GM12878 (cell line): ENCODE results near the gene ITGA1. TPM values are rescaled to one million over a fixed set of nuclear protein-coding genes. Genes with fewer than 3 reads are reported as not detected.

Experiments used
- ATAC-seq: fragments of 200-7000 bp; cut with Tn5 transposase; 3 replicates; pipeline ENCODE4 v1.9.1; 2020; ENCODE audit warnings: mild to moderate bottlenecking, moderate library complexity
- BruUV-seq: library from RNA; stranded (reverse); fragments of 400-500 nt; replicated peaks from 2 replicates; lab custom pipeline; 2021; lab: Mats Ljungman, UMichigan
- CTCF ChIA-PET: fragments of 300-600 bp; sonication (Branson Sonifier 250); formaldehyde crosslinking; extraction: SDS; loops from one replicate; lab custom pipeline; 2021; ENCODE audit warnings: inconsistent platforms; lab: Yijun Ruan, JAX
- POLR2A ChIA-PET: fragments of 350-600 bp; formaldehyde crosslinking; extraction: SDS; loops from one replicate; lab custom pipeline; 2021; ENCODE audit warnings: inconsistent platforms; lab: Charles Lee
- RAD21 ChIA-PET: fragments of 300-600 bp; sonication (Branson Sonifier 250); formaldehyde crosslinking; loops from one replicate; lab custom pipeline; 2023; ENCODE audit warnings: antibody characterized with exemption; ENCODE audit not compliant: unreplicated experiment; lab: Charles Lee
- SMC1A ChIA-PET: fragments of 300-600 bp; sonication (Branson Sonifier 250); formaldehyde crosslinking; loops from one replicate; lab custom pipeline; 2023; ENCODE audit not compliant: unreplicated experiment, uncharacterized antibody; lab: Charles Lee
- DNase-seq: peaks from one replicate; pipeline ENCODE4 v3.0.0-alpha.2; 2011; ENCODE audit warnings: low read depth, low spot score
- FAIRE-seq: peaks from 3 replicates; lab custom pipeline; 2011; peaks lifted over from hg19 to GRCh38; lab: Jason Lieb, UNC
- H2AFZ ChIP-seq: 2 replicates; pipeline ENCODE4 v1.6.0; 2011; ENCODE audit warnings: low read depth, low read length, control low read depth; ENCODE audit not compliant: control insufficient read depth
- H3K27ac ChIP-seq: 2 replicates; pipeline ENCODE4 v1.5.1; 2011; ENCODE audit warnings: control low read depth; ENCODE audit not compliant: control insufficient read depth, insufficient read depth
- H3K27me3 ChIP-seq, 2 experiments: replicated peaks in 1 of 2; 2 replicates each; pipeline versions ENCODE4 v1.6.0 to v1.6.1; 2011; ENCODE audit warnings: low read length in 1 of 2; ENCODE audit not compliant: control insufficient read depth in 2 of 2, insufficient read depth in 2 of 2
- H3K36me3 ChIP-seq, 2 experiments: 2 replicates each; pipeline ENCODE4 v1.5.1; 2011; ENCODE audit warnings: low read length in 1 of 2; ENCODE audit not compliant: control insufficient read depth in 2 of 2, insufficient read depth in 2 of 2
- H3K4me1 ChIP-seq: 2 replicates; pipeline ENCODE4 v1.6.1; 2011; ENCODE audit warnings: mild to moderate bottlenecking, low read length, moderate library complexity, mixed read lengths; ENCODE audit not compliant: control insufficient read depth, insufficient read depth
- H3K4me2 ChIP-seq: 2 replicates; pipeline ENCODE4 v1.6.0; 2011; ENCODE audit warnings: control low read depth; ENCODE audit not compliant: control insufficient read depth, insufficient read depth
- H3K4me3 ChIP-seq: fragments of 200-600 bp; sonication (generic); 2 replicates; pipeline ENCODE4 v1.5.1; 2016
- H3K79me2 ChIP-seq: 2 replicates; pipeline ENCODE4 v1.6.0; 2011; ENCODE audit warnings: low read length; ENCODE audit not compliant: control insufficient read depth, insufficient read depth
- H3K9ac ChIP-seq: 2 replicates; pipeline ENCODE4 v1.8.0; 2011; ENCODE audit warnings: low read length, control low read depth, mixed read lengths; ENCODE audit not compliant: control insufficient read depth, insufficient read depth
- H3K9me3 ChIP-seq: replicated peaks from 3 replicates; pipeline ENCODE4 v1.5.1; 2011; ENCODE audit warnings: mild to moderate bottlenecking, low read length; ENCODE audit not compliant: control insufficient read depth, insufficient read depth
- H4K20me1 ChIP-seq: 2 replicates; pipeline ENCODE4 v1.6.0; 2011; ENCODE audit not compliant: control insufficient read depth, insufficient read depth
- BRCA1 ChIP-seq: IDR thresholded peaks from 2 replicates; pipeline ENCODE4 v1.6.1; 2011; ENCODE audit warnings: low read depth, low read length, improper control_type of control experiment
- CREM ChIP-seq: IDR thresholded peaks from 2 replicates; pipeline ENCODE4 v1.6.1; 2014; ENCODE audit warnings: antibody characterized with exemption, low read depth
- DPF2 ChIP-seq: fragments of 450-650 bp; IDR thresholded peaks from 2 replicates; pipeline ENCODE4 v1.6.1; 2017; ENCODE audit warnings: mild to moderate bottlenecking
- GABPA ChIP-seq: IDR thresholded peaks from 2 replicates; pipeline ENCODE4 v1.6.1; 2014; ENCODE audit warnings: antibody characterized with exemption, low read depth, mild to moderate bottlenecking, inconsistent platforms
- NFYB ChIP-seq: IDR thresholded peaks from 2 replicates; pipeline ENCODE4 v1.6.1; 2011; ENCODE audit warnings: low read depth, mild to moderate bottlenecking, low read length, improper control_type of control experiment, moderate library complexity; ENCODE audit not compliant: insufficient read depth
- RB1 ChIP-seq: fragments of 450-650 bp; formaldehyde crosslinking; IDR thresholded peaks from 2 replicates; pipeline ENCODE4 v1.6.1; 2017; ENCODE audit warnings: mild to moderate bottlenecking, borderline replicate concordance
- SP1 ChIP-seq: IDR thresholded peaks from one replicate; pipeline ENCODE4 v1.6.1; 2011; ENCODE audit warnings: low read depth, low read length
- STAT3 ChIP-seq: IDR thresholded peaks from 2 replicates; pipeline ENCODE4 v1.6.1; 2011; ENCODE audit warnings: low read depth, low read length, improper control_type of control experiment
- WGBS: methylation state at CpG from one replicate; pipeline ENCODE4 v1.1.6; 2016; ENCODE audit warnings: low lambda C conversion rate; ENCODE audit not compliant: insufficient replicate concordance, insufficient coverage; ENCODE audit errors: missing lambda C conversion rate; 5-methylcytosine and 5-hydroxymethylcytosine counted together
- in situ Hi-C: fragments of 300-500 bp; cut with MboI; formaldehyde crosslinking; loops from 9 replicates; pipeline ENCODE4 v1.14.3; 2018; ENCODE audit warnings: mixed read lengths
- intact Hi-C: fragments of 100-400 bp; cut with micrococcal nuclease; formaldehyde crosslinking; loops from one replicate; pipeline ENCODE4 v1.14.2; 2022; ENCODE audit not compliant: unreplicated experiment
- polyA plus RNA-seq, 11 experiments: library from polyadenylated mRNA; depleted of rRNA in 4 of 11; unstranded in 6 of 11; stranded (reverse) in 5 of 11; fragments of >200 nt; fragmentation: Nextera tagmentation in 4 of 11; fragmentation: Illumina TruSeq in 1 of 11; extraction: Ambion mirVana in 4 of 11; extraction: Trizol in 1 of 11; gene quantifications; 1 replicate in 1 of 11; 2 replicates in 10 of 11; pipeline versions ENCODE4 v1.2.1 to v1.2.3, GENCODE V29; 2011 to 2016; ENCODE audit warnings: inconsistent platforms in 2 of 11, missing spikeins in 2 of 11, low read depth in 1 of 11
- total RNA-seq, 4 experiments: library from RNA; depleted of rRNA in 3 of 4; stranded (reverse); fragments of >200 nt in 3 of 4; fragmentation: Illumina TruSeq in 1 of 4; extraction: Trizol in 1 of 4; gene quantifications; 2 replicates each; pipeline versions ENCODE4 v1.2.1 to v1.2.3, GENCODE V29; 2013 to 2021
- TF ChIP-seq, protein P1 (sequence below): fragments of 450-650 bp; formaldehyde crosslinking; IDR thresholded peaks from 2 replicates; pipeline ENCODE4 v1.4.0; 2022; ENCODE audit warnings: mild to moderate bottlenecking, moderate library complexity
- TF ChIP-seq, protein P2 (sequence below): fragments of 450-650 bp; IDR thresholded peaks from 2 replicates; pipeline ENCODE4 v1.6.1; 2014; ENCODE audit warnings: mild to moderate bottlenecking
- TF ChIP-seq, protein P3 (sequence below): fragments of 450-650 bp; IDR thresholded peaks from 2 replicates; pipeline ENCODE4 v1.6.1; 2017; ENCODE audit warnings: mild to moderate bottlenecking, moderate library complexity
- TF ChIP-seq, protein P4 (sequence below): IDR thresholded peaks from 2 replicates; pipeline ENCODE4 v1.6.1; 2011; ENCODE audit warnings: borderline replicate concordance, low read depth, mild to moderate bottlenecking, moderate library complexity, mixed read lengths, low read length; ENCODE audit not compliant: insufficient read depth; ENCODE audit errors: extremely low read length

Gene ITGA1
- total and polyA plus RNA-seq, 10 of the 15 experiments (the other 5 are each of a cell fraction or from before 2014, with no cell fraction given), result 0.02 to 0.56 (median 0.19) TPM

DNA sequence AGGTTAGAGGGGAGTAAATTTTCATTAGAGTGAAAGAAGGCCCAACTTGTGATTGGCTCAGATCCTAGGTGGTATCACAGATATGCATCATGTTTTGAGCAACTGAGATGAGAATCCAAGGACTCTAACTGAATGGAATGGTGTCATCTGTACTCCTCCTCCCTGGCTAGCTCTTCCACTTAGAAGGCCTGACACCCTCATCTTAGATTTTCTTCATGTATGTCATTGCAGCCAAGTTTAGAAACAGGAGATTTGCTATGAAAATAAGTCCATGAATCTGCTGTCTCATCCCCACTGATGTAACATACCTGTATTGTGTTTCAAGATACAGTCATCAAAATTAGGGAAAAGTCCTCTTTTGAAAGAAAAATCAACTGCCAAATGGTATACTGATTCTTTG, 54.4 kb downstream of the ITGA1 start (continued):
- TF ChIP-seq, protein P1, sequence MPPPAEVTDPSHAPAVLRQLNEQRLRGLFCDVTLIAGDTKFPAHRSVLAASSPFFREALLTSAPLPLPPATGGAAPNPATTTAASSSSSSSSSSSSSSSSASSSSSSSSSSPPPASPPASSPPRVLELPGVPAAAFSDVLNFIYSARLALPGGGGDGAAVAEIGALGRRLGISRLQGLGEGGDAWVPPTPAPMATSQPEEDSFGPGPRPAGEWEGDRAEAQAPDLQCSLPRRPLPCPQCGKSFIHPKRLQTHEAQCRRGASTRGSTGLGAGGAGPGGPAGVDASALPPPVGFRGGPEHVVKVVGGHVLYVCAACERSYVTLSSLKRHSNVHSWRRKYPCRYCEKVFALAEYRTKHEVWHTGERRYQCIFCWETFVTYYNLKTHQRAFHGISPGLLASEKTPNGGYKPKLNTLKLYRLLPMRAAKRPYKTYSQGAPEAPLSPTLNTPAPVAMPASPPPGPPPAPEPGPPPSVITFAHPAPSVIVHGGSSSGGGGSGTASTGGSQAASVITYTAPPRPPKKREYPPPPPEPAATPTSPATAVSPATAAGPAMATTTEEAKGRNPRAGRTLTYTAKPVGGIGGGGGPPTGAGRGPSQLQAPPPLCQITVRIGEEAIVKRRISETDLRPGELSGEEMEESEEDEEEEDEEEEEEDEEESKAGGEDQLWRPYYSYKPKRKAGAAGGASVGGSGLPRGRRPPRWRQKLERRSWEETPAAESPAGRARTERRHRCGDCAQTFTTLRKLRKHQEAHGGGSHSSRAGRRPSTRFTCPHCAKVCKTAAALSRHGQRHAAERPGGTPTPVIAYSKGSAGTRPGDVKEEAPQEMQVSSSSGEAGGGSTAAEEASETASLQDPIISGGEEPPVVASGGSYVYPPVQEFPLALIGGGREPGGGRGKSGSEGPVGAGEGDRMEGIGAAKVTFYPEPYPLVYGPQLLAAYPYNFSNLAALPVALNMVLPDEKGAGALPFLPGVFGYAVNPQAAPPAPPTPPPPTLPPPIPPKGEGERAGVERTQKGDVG, result no peak
- no peak for TF ChIP-seq NFYB
- TF ChIP-seq SP1, result no peak
- no peak for TF ChIP-seq BRCA1
- no peak for TF ChIP-seq DPF2
- no peak for TF ChIP-seq RB1

DNA sequence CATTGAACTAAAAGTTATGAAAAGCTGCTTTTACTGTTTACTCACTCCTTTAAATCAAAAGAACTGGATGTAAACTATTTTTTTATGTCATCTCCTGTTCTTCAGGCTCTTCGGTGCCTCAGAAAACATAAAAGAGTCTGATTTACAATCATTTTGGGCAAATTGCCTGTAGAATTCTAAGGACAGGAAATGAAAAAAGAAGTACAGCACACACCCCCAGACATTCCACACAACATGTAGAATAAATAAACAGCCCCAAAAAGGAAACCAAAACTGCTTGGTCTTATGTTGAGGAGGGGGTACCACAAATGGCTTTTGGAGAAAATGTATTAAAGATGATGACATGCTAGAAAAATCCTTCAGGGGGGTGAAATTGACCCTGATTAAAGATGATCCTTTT, 57.2 kb downstream of the ITGA1 start:
- Histone ChIP-seq H3K79me2 (no peaks in the 10 kb centered on the region), H2AFZ (no peak overlapping the region), H3K36me3 (no peaks in the 10 kb centered on the region), H4K20me1 (no peaks in the 10 kb centered on the region), H3K27ac (no peak overlapping the region), H3K9me3 (no peaks in the 10 kb centered on the region), H3K4me1 (no peaks in the 10 kb centered on the region), H3K4me3 (no peak overlapping the region), H3K27me3 (no peaks in the 10 kb centered on the region), H3K4me2 (no peak overlapping the region), H3K9ac (no peak overlapping the region)
- FAIRE-seq (no peak), ATAC-seq (no peak), DNase-seq (no peak)
- ChIA-PET RAD21 (no interaction called here), CTCF (no interaction called here), SMC1A (no interaction called here), POLR2A (no interaction called here)
- no TSS peak for BruUV-seq
- intact Hi-C loops (no loop called here), in situ Hi-C loops (no loop called here)
- WGBS, result 91% methylated on average over 1 of the region's 1 CpG
- TF ChIP-seq, protein P2, sequence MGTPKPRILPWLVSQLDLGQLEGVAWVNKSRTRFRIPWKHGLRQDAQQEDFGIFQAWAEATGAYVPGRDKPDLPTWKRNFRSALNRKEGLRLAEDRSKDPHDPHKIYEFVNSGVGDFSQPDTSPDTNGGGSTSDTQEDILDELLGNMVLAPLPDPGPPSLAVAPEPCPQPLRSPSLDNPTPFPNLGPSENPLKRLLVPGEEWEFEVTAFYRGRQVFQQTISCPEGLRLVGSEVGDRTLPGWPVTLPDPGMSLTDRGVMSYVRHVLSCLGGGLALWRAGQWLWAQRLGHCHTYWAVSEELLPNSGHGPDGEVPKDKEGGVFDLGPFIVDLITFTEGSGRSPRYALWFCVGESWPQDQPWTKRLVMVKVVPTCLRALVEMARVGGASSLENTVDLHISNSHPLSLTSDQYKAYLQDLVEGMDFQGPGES, result no peak
- TF ChIP-seq, protein P3, sequence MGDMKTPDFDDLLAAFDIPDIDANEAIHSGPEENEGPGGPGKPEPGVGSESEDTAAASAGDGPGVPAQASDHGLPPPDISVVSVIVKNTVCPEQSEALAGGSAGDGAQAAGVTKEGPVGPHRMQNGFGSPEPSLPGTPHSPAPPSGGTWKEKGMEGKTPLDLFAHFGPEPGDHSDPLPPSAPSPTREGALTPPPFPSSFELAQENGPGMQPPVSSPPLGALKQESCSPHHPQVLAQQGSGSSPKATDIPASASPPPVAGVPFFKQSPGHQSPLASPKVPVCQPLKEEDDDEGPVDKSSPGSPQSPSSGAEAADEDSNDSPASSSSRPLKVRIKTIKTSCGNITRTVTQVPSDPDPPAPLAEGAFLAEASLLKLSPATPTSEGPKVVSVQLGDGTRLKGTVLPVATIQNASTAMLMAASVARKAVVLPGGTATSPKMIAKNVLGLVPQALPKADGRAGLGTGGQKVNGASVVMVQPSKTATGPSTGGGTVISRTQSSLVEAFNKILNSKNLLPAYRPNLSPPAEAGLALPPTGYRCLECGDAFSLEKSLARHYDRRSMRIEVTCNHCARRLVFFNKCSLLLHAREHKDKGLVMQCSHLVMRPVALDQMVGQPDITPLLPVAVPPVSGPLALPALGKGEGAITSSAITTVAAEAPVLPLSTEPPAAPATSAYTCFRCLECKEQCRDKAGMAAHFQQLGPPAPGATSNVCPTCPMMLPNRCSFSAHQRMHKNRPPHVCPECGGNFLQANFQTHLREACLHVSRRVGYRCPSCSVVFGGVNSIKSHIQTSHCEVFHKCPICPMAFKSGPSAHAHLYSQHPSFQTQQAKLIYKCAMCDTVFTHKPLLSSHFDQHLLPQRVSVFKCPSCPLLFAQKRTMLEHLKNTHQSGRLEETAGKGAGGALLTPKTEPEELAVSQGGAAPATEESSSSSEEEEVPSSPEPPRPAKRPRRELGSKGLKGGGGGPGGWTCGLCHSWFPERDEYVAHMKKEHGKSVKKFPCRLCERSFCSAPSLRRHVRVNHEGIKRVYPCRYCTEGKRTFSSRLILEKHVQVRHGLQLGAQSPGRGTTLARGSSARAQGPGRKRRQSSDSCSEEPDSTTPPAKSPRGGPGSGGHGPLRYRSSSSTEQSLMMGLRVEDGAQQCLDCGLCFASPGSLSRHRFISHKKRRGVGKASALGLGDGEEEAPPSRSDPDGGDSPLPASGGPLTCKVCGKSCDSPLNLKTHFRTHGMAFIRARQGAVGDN, result no peak
- no peak for TF ChIP-seq GABPA
- TF ChIP-seq, protein P4, sequence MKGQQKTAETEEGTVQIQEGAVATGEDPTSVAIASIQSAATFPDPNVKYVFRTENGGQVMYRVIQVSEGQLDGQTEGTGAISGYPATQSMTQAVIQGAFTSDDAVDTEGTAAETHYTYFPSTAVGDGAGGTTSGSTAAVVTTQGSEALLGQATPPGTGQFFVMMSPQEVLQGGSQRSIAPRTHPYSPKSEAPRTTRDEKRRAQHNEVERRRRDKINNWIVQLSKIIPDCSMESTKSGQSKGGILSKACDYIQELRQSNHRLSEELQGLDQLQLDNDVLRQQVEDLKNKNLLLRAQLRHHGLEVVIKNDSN, result no peak
- no peak for TF ChIP-seq STAT3
- TF ChIP-seq CREM, result no peak
